ENCODE results near the gene QRFP.

GRCh38 chr9:130893341-130894101, 3.1 kb downstream of the QRFP start:
- TF ChIP-seq POLR2AphosphoS5 (IDR thresholded peaks at IDR 0.05; ENCODE audit: low read depth, low read length) (no peak), TAF1 (IDR thresholded peaks at IDR 0.05; ENCODE audit: low read depth, low read length) (no peak)

Measured in GM12891 (cell line).